Stomach (tissue), 9 donors: ENCODE data around the gene PIM1. TPM values are rescaled to one million over a fixed set of nuclear protein-coding genes. Genes with fewer than 3 reads are reported as not detected.

ENCODE experiments used
- DNase-seq, 2 donors: peaks; one replicate each; pipeline versions ENCODE4 v3.0.0 to v3.0.0-alpha.2; 2013 to 2019
- H3K27ac ChIP-seq, 5 donors: fragments of 200-600 bp in 4 of 5; sonication (generic) in 4 of 5; one replicate each; pipeline ENCODE4 v1.5.1; 2013 to 2019; ENCODE audit warnings: mild to moderate bottlenecking in 1 of 5, moderate library complexity in 1 of 5
- H3K27me3 ChIP-seq, 3 donors: fragments of 200-600 bp; sonication (generic); one replicate each; pipeline ENCODE4 v1.5.1; 2017 to 2019; ENCODE audit warnings: mixed run types in 1 of 3
- H3K36me3 ChIP-seq, 4 donors: fragments of 200-600 bp; sonication (generic); 1 replicate in 3 of 4; 2 replicates in 1 of 4; pipeline ENCODE4 v1.5.1; 2016 to 2019
- H3K4me1 ChIP-seq, 4 donors: fragments of 200-600 bp; sonication (generic); one replicate each; pipeline ENCODE4 v1.5.1; 2016 to 2019
- H3K4me3 ChIP-seq, 4 donors: fragments of 200-600 bp; sonication (generic) in 3 of 4; one replicate each; pipeline ENCODE4 v1.5.1; 2016 to 2019; ENCODE audit warnings: mild to moderate bottlenecking in 1 of 4
- H3K9me3 ChIP-seq, 4 donors: fragments of 200-600 bp; sonication (generic); one replicate each; pipeline ENCODE4 v1.5.1; 2016 to 2019
- EP300 ChIP-seq: sonication (generic); formaldehyde crosslinking; IDR thresholded peaks from one replicate; pipeline ENCODE4 v1.6.1; 2017; ENCODE audit warnings: antibody characterized with exemption
- POLR2A ChIP-seq, 4 donors: fragments of 450-650 bp; IDR thresholded peaks; one replicate each; pipeline ENCODE4 v1.6.1; 2016; ENCODE audit warnings: antibody characterized with exemption in 4 of 4, control low read depth in 2 of 4, mild to moderate bottlenecking in 1 of 4, moderate library complexity in 1 of 4
- POLR2AphosphoS5 ChIP-seq, 3 donors: sonication (generic); formaldehyde crosslinking; IDR thresholded peaks; one replicate each; pipeline ENCODE4 v1.6.1; 2016; ENCODE audit warnings: antibody characterized with exemption in 3 of 3
- WGBS, 5 donors: extraction: QIAGEN DNeasy Blood & Tissue Kit in 3 of 5; methylation state at CpG; one replicate each; pipeline versions ENCODE4 v1.1.5 to v1.1.7; 2013 to 2018; 5-methylcytosine and 5-hydroxymethylcytosine counted together
- intact Hi-C: fragments of 100-400 bp; cut with DNase I; formaldehyde crosslinking; loops from one replicate; pipeline ENCODE4 v1.15.1; 2023; ENCODE audit warnings: low total_unique reads
- polyA plus RNA-seq, 3 donors: library from polyadenylated mRNA; stranded (reverse); fragments of 200-250 nt; gene quantifications; one replicate each; pipeline ENCODE4 v1.2.3, GENCODE V29; 2013
- total RNA-seq, 5 donors: library from RNA; depleted of rRNA; stranded (reverse); fragments of >200 nt; gene quantifications; one replicate each; pipeline versions ENCODE4 v1.1.0 to v1.2.3, GENCODE V29; 2014 to 2016
- TF ChIP-seq, protein P1 (sequence below), 7 experiments: fragments of 450-650 bp in 4 of 7; fragments of 200-600 bp in 3 of 7; sonication (generic) in 3 of 7; IDR thresholded peaks; one replicate each; pipeline ENCODE4 v1.5.1; 2016 to 2019; ENCODE audit warnings: antibody characterized with exemption in 7 of 7, control low read depth in 2 of 7, mild to moderate bottlenecking in 1 of 7
- donor health status: healthy with polysubstance abuse.
- donor health status: Bipolar disorder and iron deficiency.
- donor health status: healthy.

The PIM1 gene
- total and polyA plus RNA-seq, 8 donors = 9.8 to 59.1 (median 22.6) TPM

DNA sequence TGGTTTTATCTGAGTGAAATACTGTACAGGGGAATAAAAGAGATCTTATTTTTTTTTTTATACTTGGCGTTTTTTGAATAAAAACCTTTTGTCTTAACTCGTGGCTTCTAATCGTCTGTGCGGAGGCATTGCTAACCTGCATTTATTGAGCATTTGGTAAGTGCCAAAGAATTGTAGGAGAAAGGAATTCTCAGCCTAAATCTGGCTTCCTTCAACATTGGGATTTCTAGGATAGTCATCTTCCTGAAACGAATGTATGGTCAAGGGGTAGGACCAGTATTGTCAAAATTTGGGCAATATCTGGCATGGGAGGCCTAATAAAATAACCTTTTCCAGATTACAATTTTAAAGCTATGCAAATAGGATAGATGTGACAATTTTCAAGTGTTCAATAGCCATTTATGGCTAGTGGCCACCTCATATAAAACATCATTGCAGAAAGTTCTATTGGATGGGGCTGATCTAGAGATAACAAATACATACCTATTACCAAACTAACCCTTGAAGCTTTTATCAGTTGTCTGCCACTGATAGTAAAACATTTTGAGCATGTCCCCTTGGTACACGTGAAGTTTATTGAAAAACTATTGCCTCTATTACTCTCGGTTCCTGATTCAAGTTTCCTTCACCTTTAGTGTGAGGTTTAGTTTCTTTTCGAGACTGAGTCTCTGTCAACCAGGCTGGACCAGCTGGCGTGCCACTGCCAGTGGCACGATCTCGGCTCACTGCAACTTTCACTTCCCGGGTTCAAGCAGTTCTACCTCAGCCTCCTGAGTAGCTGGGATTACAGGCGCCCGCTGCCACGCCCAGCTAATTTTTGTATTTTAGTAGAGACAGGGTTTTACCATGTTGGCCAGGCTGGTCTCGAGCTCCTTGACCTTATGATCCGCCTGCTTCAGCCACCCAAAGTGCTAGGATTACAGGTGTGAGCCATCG is 5.6 kb downstream of the PIM1 start:
- Histone ChIP-seq H3K9me3 (no peaks in the 10 kb centered on the region), H3K36me3 (peaks cover 31 to 40% (median 38%) of the 10 kb centered on the region in 4 donors), H3K27ac (peak overlapping the region in 1 of 5 donors; percentile 43), H3K4me3 (peak overlapping the region in 2 of 4 donors; percentile 83 to 96), H3K4me1 (peaks cover 14 to 55% (median 37%) of the 10 kb centered on the region in 4 donors), H3K27me3 (no peaks in the 10 kb centered on the region)
- TF ChIP-seq POLR2A (IDR thresholded peaks at IDR 0.05) (no peak), POLR2AphosphoS5 (IDR thresholded peaks at IDR 0.05) (no peak), EP300 (no peak)
- TF ChIP-seq, protein P1, sequence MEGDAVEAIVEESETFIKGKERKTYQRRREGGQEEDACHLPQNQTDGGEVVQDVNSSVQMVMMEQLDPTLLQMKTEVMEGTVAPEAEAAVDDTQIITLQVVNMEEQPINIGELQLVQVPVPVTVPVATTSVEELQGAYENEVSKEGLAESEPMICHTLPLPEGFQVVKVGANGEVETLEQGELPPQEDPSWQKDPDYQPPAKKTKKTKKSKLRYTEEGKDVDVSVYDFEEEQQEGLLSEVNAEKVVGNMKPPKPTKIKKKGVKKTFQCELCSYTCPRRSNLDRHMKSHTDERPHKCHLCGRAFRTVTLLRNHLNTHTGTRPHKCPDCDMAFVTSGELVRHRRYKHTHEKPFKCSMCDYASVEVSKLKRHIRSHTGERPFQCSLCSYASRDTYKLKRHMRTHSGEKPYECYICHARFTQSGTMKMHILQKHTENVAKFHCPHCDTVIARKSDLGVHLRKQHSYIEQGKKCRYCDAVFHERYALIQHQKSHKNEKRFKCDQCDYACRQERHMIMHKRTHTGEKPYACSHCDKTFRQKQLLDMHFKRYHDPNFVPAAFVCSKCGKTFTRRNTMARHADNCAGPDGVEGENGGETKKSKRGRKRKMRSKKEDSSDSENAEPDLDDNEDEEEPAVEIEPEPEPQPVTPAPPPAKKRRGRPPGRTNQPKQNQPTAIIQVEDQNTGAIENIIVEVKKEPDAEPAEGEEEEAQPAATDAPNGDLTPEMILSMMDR (IDR thresholded peaks at IDR 0.05) = no peak
- intact Hi-C loops = no loop called here
- no peak for DNase-seq
- 80 to 86% (median 84%) methylated on average over 18 of the region's 18 CpGs for WGBS, 5 donors

DNA sequence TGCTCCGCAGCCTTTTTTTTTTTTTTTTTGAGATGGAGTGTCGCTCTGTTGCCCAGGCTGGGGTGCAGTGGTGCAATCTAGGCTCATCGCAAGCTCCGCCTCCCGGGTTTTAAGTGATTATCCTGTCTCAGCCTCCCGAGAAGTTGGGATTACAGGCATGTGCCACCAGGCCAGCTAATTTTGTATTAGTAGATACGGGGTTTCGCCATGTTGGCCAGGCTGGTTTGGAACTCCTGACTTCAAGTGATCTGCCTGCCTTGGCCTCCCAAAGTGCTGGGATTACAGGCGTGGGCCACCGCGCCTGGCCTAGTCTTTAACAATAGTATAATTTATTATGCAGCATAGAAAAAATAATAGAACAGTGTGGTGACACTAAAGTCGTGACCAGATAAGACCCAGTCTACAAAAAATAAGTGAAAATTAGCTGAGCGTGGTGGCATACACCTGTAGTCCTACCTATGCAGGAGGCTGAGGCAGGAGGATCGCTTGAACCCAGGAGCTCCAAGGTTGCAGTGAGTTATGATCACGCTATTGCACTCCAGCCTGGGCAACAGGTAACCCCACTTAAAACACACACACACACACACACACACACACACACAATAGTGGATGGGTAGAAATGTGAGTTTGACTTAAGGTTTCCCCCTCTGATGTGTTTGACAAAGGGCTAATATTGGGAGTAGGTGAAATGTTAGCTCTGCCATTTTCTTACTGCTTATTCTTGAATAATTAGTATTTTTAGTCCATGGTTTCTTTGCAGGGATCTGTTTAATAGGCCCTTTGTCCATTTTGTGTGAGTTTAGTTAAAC is 6.5 kb downstream of the PIM1 start:
- Histone ChIP-seq H3K27me3 (no peaks in the 10 kb centered on the region), H3K9me3 (no peaks in the 10 kb centered on the region), H3K4me1 (peaks cover 14 to 55% (median 28%) of the 10 kb centered on the region in 4 donors), H3K27ac (peak overlapping the region in 2 of 5 donors; percentile 24 to 43), H3K36me3 (peaks cover 31 to 40% (median 38%) of the 10 kb centered on the region in 4 donors), H3K4me3 (no peak overlapping the region)
- DNase-seq = no peak
- intact Hi-C loops = no loop called here
- WGBS, 5 donors = 90 to 95% (median 94%) methylated on average over 11 to 15 of the region's 15 CpGs
- TF ChIP-seq POLR2AphosphoS5 (IDR thresholded peaks at IDR 0.05) (no peak), POLR2A (IDR thresholded peaks at IDR 0.05) (no peak), EP300 (no peak)
- TF ChIP-seq, protein P1 (IDR thresholded peaks at IDR 0.05) = no peak

DNA sequence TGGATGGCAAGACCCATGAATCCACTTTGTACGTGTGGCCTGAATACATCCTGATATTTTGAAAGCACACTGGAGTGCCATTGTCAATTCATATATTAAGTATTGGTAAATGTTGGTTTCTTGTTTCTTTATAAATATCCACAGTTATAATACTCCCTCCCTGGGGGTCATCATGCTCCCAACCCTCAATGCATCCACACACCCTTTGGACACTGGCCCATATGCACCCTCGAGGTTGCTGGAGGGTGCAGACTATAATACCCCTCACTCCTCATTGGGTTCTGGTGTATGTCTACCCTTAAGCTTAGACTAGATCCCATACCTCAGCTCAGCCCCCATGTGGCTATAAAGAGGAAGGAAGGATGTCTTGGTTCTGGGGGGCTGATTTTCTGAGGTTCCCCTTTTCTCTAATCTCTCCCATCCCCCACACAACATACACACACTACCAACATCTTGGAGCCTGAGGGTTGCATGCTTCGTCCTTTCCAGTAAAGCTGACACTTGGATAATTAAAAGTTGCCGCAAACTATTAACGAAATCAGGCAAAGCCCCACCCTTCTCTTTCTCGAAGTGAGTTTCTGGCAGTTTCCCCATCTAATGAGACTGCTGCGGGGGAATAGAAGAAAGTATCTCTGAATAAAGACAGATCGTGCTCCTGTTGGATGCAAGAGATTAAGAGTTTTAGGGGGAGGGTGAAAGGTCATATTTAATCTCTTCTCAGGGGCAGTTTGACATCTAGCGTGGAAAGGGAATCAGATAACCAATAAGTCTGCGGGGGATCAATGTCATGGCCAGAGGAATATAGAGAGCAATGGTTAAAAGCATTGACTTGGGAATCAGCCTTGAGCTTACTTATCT is 7.4 kb downstream of the PIM1 start:
- Histone ChIP-seq H3K9me3 (no peaks in the 10 kb centered on the region), H3K4me3 (no peak overlapping the region), H3K27ac (peak overlapping the region in 1 of 5 donors; percentile 24), H3K4me1 (peaks cover 14 to 55% (median 25%) of the 10 kb centered on the region in 4 donors), H3K36me3 (peaks cover 31 to 40% (median 38%) of the 10 kb centered on the region in 4 donors), H3K27me3 (no peaks in the 10 kb centered on the region)
- TF ChIP-seq POLR2AphosphoS5 (IDR thresholded peaks at IDR 0.05) = peak in 1 of 3 donors; percentile 24
- TF ChIP-seq, protein P1 (IDR thresholded peaks at IDR 0.05) = no peak
- no peak for TF ChIP-seq EP300
- no peak for TF ChIP-seq POLR2A (IDR thresholded peaks at IDR 0.05)
- 54 to 63% (median 59%) methylated on average over 10 of the region's 10 CpGs for WGBS, 5 donors
- no peak for DNase-seq
- intact Hi-C loops = no loop called here
